Colonic mucosa (tissue), 4 donors: ENCODE data around the gene CRACDL. TPM values are rescaled to one million over a fixed set of nuclear protein-coding genes. Genes with fewer than 3 reads are reported as not detected.
A peak's percentile ranks its signal among the peaks of the same experiment; 100 is the strongest.

Source experiments
- DNase-seq: peaks from one replicate; pipeline ENCODE4 v3.0.0-alpha.2; 2020
- H3K27ac ChIP-seq: fragments of 200-600 bp; one replicate; pipeline ENCODE4 v1.8.0; 2021
- H3K27me3 ChIP-seq: fragments of 200-600 bp; one replicate; pipeline ENCODE4 v1.8.0; 2021
- H3K36me3 ChIP-seq: fragments of 200-600 bp; one replicate; pipeline ENCODE4 v1.8.0; 2021
- H3K4me1 ChIP-seq: fragments of 200-600 bp; one replicate; pipeline ENCODE4 v1.8.0; 2021; ENCODE audit warnings: mild to moderate bottlenecking
- H3K4me3 ChIP-seq: fragments of 200-600 bp; one replicate; pipeline ENCODE4 v1.8.0; 2021
- H3K9ac ChIP-seq, 2 donors: one replicate each; pipeline ENCODE4 v1.7.0; 2013; ENCODE audit warnings: control low read depth in 2 of 2, low read depth in 2 of 2, low read length in 2 of 2
- H3K9me3 ChIP-seq: fragments of 200-600 bp; one replicate; pipeline ENCODE4 v1.8.0; 2021
- CTCF ChIP-seq: fragments of 200-600 bp; IDR thresholded peaks from one replicate; pipeline ENCODE4 v1.8.0; 2022; ENCODE audit warnings: antibody characterized with exemption, mild to moderate bottlenecking
- intact Hi-C: fragments of 100-400 bp; cut with DNase I; formaldehyde crosslinking; loops from one replicate; pipeline ENCODE4 v1.14.1; 2022
- total RNA-seq, 2 donors: library from RNA; stranded (reverse); fragmentation: NEBNext Ultra II Directional in 1 of 2; extraction: Animal tissue kit (Norgen Biotek cat#: 25700) in 1 of 2; gene quantifications; one replicate each; pipeline ENCODE4 v1.2.1, GENCODE V29; 2021
- donor health status: healthy.
- donor health status: DM: no; HTN: no; CAD: no.
- donor health status: DM: no; HTN: no; CAD: no.

Gene CRACDL
- total RNA-seq, 2 donors from 2014 or later: 11.5 to 22.3 TPM

- H3K4me3 ChIP-seq: peak overlapping the region; percentile 27
- H3K27ac ChIP-seq: peak overlapping the region; percentile 90
- no peak for TF ChIP-seq CTCF
- no peaks in the 10 kb centered on the region for H3K4me1 ChIP-seq
- peak; percentile 57 for DNase-seq
- H3K36me3 ChIP-seq: no peaks in the 10 kb centered on the region
- no peaks in the 10 kb centered on the region for H3K27me3 ChIP-seq
- H3K9ac ChIP-seq: peak overlapping the region in 1 of 2 donors; percentile 87
- no peaks in the 10 kb centered on the region for H3K9me3 ChIP-seq
- intact Hi-C loops: no loop called here
Measured at GRCh38 chr2:98868548-98869271, 67.3 kb downstream of the CRACDL start.

GRCh38 chr2:98867539-98868309 is 68.3 kb downstream of the CRACDL start:
- no peak for DNase-seq
- Histone ChIP-seq H3K4me3 (no peak overlapping the region), H3K9me3 (no peaks in the 10 kb centered on the region), H3K9ac (peak overlapping the region in 1 of 2 donors; percentile 87), H3K27me3 (no peaks in the 10 kb centered on the region), H3K4me1 (no peaks in the 10 kb centered on the region), H3K36me3 (no peaks in the 10 kb centered on the region), H3K27ac (peak overlapping the region; percentile 90)
- TF ChIP-seq CTCF: no peak
- intact Hi-C loops: no loop called here

DNA sequence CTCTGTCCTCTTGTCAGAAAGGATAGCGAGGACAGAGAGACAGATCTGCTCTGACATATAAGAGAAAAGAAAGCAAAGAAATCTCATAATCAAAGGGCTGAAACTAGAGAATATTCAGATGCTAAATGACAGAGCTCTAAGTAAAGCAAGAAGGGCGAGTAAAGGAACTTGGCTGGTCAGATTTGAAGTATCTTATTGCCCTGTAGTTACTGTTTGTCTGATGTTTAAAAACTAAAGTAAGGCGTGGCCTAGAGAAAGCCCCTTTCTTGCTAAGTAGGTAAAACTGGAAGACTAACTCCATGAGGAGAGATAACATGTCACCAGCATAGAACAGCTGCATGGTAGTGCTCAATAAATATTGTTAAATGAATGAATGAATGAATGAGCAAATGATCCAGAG is 70.0 kb downstream of the CRACDL start:
- H3K4me1 ChIP-seq: no peaks in the 10 kb centered on the region
- H3K9ac ChIP-seq: no peak overlapping the region
- H3K27ac ChIP-seq: no peak overlapping the region
- no peak for DNase-seq
- H3K4me3 ChIP-seq: no peak overlapping the region
- H3K36me3 ChIP-seq: no peaks in the 10 kb centered on the region
- H3K27me3 ChIP-seq: no peaks in the 10 kb centered on the region
- no peaks in the 10 kb centered on the region for H3K9me3 ChIP-seq
- TF ChIP-seq CTCF: no peak
- intact Hi-C loops: no loop called here

DNA sequence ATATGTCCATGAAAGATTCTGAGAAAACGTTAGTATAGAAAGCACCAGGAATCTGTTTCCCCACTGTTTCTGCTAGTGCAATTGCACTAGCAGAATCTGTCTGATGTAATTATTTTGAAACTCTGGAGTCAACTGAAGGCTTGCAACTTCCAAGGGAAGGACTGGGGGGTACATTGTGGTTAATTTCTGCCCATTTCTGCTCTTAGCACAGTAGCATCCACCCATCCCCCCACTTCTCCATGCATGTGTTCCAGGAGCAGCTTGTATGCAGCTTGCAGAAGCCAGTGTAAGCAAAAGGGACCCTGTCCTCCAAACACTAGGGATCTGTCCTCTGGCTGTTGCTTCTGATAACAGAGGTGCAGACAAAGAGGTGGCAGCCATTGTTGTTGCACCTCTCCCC is 74.4 kb downstream of the CRACDL start:
- Histone ChIP-seq H3K27ac (no peak overlapping the region), H3K36me3 (no peaks in the 10 kb centered on the region), H3K4me3 (no peak overlapping the region), H3K27me3 (no peaks in the 10 kb centered on the region), H3K4me1 (no peaks in the 10 kb centered on the region), H3K9me3 (no peaks in the 10 kb centered on the region), H3K9ac (no peak overlapping the region)
- no peak for TF ChIP-seq CTCF
- intact Hi-C loops: no loop called here
- no peak for DNase-seq

- no peak for TF ChIP-seq CTCF
Measured at GRCh38 chr2:98859323-98859722, 76.7 kb downstream of the CRACDL start.

More at GRCh38 chr2:98859323-98859722, 76.7 kb downstream of the CRACDL start:
- Histone ChIP-seq H3K9me3 (no peaks in the 10 kb centered on the region), H3K4me3 (no peak overlapping the region), H3K4me1 (no peaks in the 10 kb centered on the region), H3K27me3 (no peaks in the 10 kb centered on the region), H3K9ac (no peak overlapping the region), H3K27ac (no peak overlapping the region), H3K36me3 (no peaks in the 10 kb centered on the region)
- intact Hi-C loops: no loop called here
- no peak for DNase-seq
